Erythroblast (primary cell): ENCODE results near the gene PLIN5.

Experiments used
- GATA1 ChIP-seq: IDR thresholded peaks from 2 replicates; pipeline ENCODE4 v1.6.1; 2011; ENCODE audit warnings: low read depth, mild to moderate bottlenecking, control low read depth, low read length, moderate library complexity
- POLR2A ChIP-seq: IDR thresholded peaks from 2 replicates; pipeline ENCODE4 v1.6.1; 2011; ENCODE audit warnings: mild to moderate bottlenecking, low read length

DNA sequence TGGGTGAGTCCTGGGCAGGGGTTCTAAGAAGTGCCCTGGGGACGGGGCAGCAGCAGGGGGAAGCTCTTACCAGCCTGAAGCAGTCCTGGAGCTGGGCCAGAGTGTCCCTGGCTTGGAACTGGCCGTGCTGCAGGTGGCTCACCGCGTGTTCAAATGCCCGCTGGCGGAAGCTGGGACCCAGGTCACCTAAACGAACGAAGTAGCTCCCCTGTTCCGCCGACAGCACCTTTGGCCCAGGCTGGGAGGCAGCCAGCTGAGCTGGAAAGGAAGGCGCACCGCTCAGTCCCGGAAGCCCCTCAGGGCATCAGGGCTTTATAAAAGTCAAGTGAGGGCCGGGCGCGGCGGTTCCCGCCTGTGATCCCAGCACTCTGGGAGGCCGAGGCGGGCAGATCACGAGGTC is 26.3 kb downstream of the PLIN5 start:
- TF ChIP-seq POLR2A (no peak), GATA1 (no peak)
